ENCODE data around the gene SST.
"Not testable (repeated sequence)": the region's sequence is repeated elsewhere in the genome, so short reads cannot be mapped to it uniquely, and the experiment has no call there.

The SST gene

GRCh38 chr3:187681756-187682155 is 11.6 kb upstream of the SST start:
- not testable (repeated sequence) for DNase-seq

GRCh38 chr3:187679638-187680396 is 9.6 kb upstream of the SST start:
- DNase-seq = peak; percentile 77 to 82

- peak; percentile 42 to 51 for DNase-seq
These were observed 8.6 kb upstream of the SST start for GRCh38 chr3:187678726-187679268.

GRCh38 chr3:187677604-187678003 is 7.4 kb upstream of the SST start:
- no peak for DNase-seq

- no peak for DNase-seq
These were observed 2.8 kb upstream of the SST start for GRCh38 chr3:187673012-187673411.

GRCh38 chr3:187667526-187667925 is 2.7 kb downstream of the SST start:
- no peak for DNase-seq

- no peak for DNase-seq
These were observed 4.3 kb downstream of the SST start for GRCh38 chr3:187665764-187666402.

GRCh38 chr3:187665010-187665409 is 5.2 kb downstream of the SST start:
- no peak for DNase-seq

- no peak for DNase-seq
These were observed 7.3 kb downstream of the SST start for GRCh38 chr3:187662848-187663409.

GRCh38 chr3:187661267-187661666 is 8.9 kb downstream of the SST start:
- DNase-seq = no peak

- no peak for DNase-seq
These were observed 18.9 kb downstream of the SST start for GRCh38 chr3:187651282-187651681.

- DNase-seq = no peak
These were observed 22.0 kb downstream of the SST start for GRCh38 chr3:187648177-187648576.

- no peak for DNase-seq
These were observed 23.1 kb downstream of the SST start for GRCh38 chr3:187646906-187647660.

GRCh38 chr3:187645379-187645778 is 24.8 kb downstream of the SST start:
- DNase-seq = not testable (repeated sequence)

GRCh38 chr3:187642861-187643260 is 27.3 kb downstream of the SST start:
- DNase-seq = no peak

GRCh38 chr3:187641320-187642016 is 28.7 kb downstream of the SST start:
- DNase-seq = no peak

- DNase-seq = no peak
These were observed 29.6 kb downstream of the SST start for GRCh38 chr3:187640569-187641059.

- no peak for DNase-seq
These were observed 30.1 kb downstream of the SST start for GRCh38 chr3:187639927-187640568.

GRCh38 chr3:187636528-187636927 is 33.7 kb downstream of the SST start:
- no peak for DNase-seq

GRCh38 chr3:187630404-187630803 is 39.8 kb downstream of the SST start:
- no peak for DNase-seq

GRCh38 chr3:187629711-187630110 is 40.5 kb downstream of the SST start:
- no peak for DNase-seq

- no peak for DNase-seq
These were observed 42.0 kb downstream of the SST start for GRCh38 chr3:187628169-187628568.

All from activated CD4-positive, alpha-beta T cell treated with anti-CD3 and anti-CD28 coated beads, Interleukin-2, amount 50 U/mL, for 48 hours (primary cell).